Skeletal muscle cell (primary cell): ENCODE results near the gene PDE8B.
"Not testable (repeated sequence)": the region's sequence is repeated elsewhere in the genome, so short reads cannot be mapped to it uniquely, and the experiment has no call there.

Experiments
- DNase-seq: peaks from one replicate; pipeline ENCODE4 v3.0.0-alpha.2; 2010; ENCODE audit warnings: low read depth
- H3K4me3 ChIP-seq: 2 replicates; pipeline ENCODE4 v1.5.1; 2011; ENCODE audit warnings: low read depth, mild to moderate bottlenecking, control low read depth, low read length, moderate library complexity

PDE8B gene

DNA sequence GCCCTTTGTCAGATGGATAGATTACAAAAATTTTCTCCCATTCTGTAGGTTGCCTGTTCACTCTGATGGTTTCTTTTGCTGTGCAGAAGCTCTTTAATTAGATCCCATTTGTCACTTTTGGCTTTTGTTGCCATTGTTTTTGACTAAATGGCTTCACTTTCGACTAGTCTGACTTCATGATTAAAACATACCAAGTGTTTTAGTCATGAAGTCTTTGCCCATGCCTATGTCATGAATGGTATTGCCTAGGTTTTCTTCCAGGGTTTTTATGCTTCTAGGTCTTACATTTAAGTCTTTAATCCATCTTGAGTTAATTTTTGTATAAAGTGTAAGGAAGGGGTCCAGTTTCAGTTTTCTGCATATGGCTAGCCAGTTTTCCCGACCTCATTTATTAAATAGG, 172.9 kb downstream of the PDE8B start:
- not testable (repeated sequence) for DNase-seq, H3K4me3 ChIP-seq

DNA sequence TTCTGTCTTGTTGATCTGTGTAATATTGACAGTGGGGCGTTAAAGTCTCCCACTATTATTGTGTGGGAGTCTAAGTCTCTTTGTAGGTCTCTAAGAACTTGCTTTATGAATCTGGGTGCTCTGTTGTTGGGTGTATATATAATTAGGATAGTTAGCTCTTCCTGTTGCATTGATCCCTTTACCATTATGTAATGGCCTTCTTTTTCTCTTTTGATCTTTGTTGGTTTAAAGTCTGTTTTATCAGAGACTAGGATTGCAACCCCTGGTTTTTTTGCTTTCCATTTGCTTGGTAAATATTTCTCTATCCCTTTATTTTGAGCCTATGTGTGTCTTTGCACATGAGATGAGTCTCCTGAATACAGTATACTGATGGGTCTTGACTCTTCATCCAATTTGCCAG, 175.9 kb downstream of the PDE8B start:
- not testable (repeated sequence) for H3K4me3 ChIP-seq, DNase-seq

- no peak overlapping the region for H3K4me3 ChIP-seq
- DNase-seq, result no peak
Observed at GRCh38 chr5:77389746-77390145, 179.3 kb downstream of the PDE8B start.

- peak; percentile 20 for DNase-seq
- no peak overlapping the region for H3K4me3 ChIP-seq
Observed at GRCh38 chr5:77390221-77390620, 179.7 kb downstream of the PDE8B start.

GRCh38 chr5:77390795-77391194, 180.3 kb downstream of the PDE8B start:
- H3K4me3 ChIP-seq, result no peak overlapping the region
- DNase-seq, result peak; percentile 83

DNA sequence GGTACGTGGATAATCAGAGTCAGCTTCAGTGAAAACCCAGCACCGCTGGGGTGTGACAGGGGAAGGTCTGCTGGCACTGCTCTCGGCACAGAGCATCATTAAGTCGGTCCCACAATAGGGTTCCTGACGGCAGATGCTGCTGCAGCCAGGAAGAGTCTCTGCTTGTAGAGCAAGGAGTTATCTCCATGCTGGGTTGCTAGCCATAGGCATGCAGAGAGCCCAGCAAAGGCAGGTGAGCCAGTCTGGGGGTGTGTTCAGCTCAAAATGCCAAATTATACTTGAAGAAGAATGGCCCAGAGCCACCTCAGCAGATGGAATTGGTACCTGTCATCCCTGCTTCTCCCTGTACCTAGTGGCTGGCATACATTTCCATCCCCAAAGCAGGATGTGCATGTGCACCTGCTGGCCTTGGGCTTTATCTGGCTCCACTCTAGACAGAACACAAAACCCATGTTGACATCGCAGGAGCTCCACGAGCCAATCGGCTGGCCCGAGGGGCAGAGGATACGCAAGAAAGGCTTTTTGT, 180.8 kb downstream of the PDE8B start:
- no peak overlapping the region for H3K4me3 ChIP-seq
- no peak for DNase-seq

DNA sequence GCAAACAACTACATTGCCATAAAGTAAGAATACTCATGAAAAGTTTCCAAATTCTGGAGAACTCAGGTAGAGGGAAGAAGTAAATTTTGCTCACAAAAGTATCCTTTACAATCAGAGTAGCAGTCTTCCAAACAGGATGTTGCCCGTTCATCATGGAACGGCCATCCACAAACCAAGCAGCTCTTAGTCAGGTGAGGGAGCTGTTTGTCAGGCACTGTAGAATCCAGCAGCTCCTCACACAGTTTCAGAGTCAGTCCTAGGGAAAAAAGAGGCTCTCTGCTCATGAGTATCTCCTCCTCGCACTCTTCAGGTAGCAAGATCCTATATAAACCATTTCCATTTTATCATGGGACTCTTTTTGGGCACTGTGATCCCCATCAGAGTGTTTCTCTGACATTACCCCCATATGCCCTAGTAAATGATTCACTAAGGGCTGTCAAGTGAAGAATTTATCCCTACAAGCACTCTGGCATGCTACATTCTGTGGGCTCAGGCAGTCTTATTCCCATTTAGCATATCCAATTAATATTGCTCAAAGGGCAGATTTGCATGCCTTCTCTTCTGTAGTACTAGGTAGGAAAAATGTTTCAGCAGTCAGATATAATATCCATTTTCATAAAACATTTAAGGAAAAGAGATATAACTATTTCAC, 183.7 kb downstream of the PDE8B start:
- DNase-seq, result no peak
- no peak overlapping the region for H3K4me3 ChIP-seq

DNA sequence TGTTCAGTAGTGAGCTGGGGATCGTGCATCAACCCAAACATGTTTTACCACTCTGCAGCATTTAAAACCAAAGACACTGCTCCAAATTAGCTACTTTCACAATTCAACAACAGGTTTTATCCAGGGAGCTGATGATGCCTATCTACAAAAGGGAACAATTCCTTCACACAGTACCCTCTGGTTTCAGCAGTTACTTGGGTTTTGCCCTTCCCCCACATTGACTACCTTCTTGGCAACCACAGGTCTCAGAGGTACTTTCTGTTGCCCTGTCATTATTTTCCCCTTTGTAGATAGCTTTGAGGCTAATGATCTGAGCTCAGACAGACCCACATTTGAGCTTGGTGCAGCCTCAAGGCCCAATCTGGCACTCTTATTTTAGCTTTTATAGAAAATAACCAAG, 185.5 kb downstream of the PDE8B start:
- no peak for DNase-seq

GRCh38 chr5:77397686-77398292, 187.3 kb downstream of the PDE8B start:
- DNase-seq, result no peak

More for the DNA sequence above, 185.5 kb downstream of the PDE8B start:
- no peak overlapping the region for H3K4me3 ChIP-seq

GRCh38 chr5:77398458-77398857, 188.0 kb downstream of the PDE8B start:
- DNase-seq, result no peak
- H3K4me3 ChIP-seq, result no peak overlapping the region

More at GRCh38 chr5:77397686-77398292, 187.3 kb downstream of the PDE8B start:
- no peak overlapping the region for H3K4me3 ChIP-seq

DNA sequence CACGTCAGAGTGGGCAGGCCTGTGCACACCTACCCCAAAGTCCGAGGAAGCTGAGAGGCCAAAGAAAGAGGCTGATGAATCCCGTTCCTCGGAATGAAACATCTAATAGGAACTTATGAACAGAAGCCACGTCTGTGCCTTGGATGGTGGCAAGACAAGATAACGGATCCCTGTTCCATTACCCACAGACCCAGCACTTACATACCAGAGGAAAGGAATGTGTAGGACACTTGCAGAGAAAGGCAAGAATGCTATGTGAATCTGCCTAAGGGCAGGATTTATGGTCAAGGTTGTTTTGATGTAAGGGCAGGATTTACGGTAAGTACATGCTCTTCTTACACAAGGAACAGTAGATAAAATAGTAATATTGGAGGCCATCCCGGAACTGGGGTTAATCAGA, 188.4 kb downstream of the PDE8B start:
- no peak for DNase-seq
- no peak overlapping the region for H3K4me3 ChIP-seq

GRCh38 chr5:77400645-77401044, 190.2 kb downstream of the PDE8B start:
- DNase-seq, result no peak
- no peak overlapping the region for H3K4me3 ChIP-seq

DNA sequence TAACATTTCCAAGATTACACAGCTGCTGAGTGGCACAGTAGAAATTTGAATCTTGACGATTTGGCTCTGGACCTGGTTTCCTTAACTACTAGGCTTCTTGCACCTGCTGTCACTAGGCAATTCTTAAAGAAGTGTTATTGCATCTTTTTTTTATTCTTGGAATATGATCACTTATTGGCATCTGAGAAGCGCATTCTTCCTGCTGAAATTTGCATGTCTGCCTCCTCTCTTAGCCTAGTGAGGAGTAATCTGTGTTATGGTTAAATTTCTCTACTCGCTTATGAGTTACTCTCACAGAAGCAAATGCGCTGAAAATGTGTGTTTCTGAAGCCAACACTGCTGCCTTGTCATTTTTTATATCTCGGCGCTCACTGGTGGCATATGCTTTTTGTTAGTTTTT, 192.3 kb downstream of the PDE8B start:
- DNase-seq, result no peak
- no peak overlapping the region for H3K4me3 ChIP-seq

- no peak overlapping the region for H3K4me3 ChIP-seq
- no peak for DNase-seq
Observed at GRCh38 chr5:77407152-77407551, 196.7 kb downstream of the PDE8B start.

GRCh38 chr5:77409870-77410621, 199.6 kb downstream of the PDE8B start:
- no peak overlapping the region for H3K4me3 ChIP-seq

GRCh38 chr5:77413049-77413448, 202.6 kb downstream of the PDE8B start:
- H3K4me3 ChIP-seq, result no peak overlapping the region
- no peak for DNase-seq

More at GRCh38 chr5:77409870-77410621, 199.6 kb downstream of the PDE8B start:
- no peak for DNase-seq

DNA sequence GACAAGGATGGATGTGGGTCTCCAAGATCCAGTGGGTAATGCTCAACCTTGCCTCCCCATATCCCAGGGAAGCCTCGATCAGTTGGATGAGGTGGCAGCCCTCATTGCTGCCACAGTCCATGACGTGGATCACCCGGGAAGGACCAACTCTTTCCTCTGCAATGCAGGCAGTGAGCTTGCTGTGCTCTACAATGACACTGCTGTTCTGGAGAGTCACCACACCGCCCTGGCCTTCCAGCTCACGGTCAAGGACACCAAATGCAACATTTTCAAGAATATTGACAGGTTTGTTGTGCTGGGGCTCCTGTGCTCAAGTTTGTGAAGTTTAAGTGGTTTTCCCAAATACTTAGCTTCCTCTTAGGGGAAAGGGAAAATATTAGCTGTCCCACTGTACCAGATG, 207.7 kb downstream of the PDE8B start:
- DNase-seq, result no peak
- H3K4me3 ChIP-seq, result no peak overlapping the region

DNA sequence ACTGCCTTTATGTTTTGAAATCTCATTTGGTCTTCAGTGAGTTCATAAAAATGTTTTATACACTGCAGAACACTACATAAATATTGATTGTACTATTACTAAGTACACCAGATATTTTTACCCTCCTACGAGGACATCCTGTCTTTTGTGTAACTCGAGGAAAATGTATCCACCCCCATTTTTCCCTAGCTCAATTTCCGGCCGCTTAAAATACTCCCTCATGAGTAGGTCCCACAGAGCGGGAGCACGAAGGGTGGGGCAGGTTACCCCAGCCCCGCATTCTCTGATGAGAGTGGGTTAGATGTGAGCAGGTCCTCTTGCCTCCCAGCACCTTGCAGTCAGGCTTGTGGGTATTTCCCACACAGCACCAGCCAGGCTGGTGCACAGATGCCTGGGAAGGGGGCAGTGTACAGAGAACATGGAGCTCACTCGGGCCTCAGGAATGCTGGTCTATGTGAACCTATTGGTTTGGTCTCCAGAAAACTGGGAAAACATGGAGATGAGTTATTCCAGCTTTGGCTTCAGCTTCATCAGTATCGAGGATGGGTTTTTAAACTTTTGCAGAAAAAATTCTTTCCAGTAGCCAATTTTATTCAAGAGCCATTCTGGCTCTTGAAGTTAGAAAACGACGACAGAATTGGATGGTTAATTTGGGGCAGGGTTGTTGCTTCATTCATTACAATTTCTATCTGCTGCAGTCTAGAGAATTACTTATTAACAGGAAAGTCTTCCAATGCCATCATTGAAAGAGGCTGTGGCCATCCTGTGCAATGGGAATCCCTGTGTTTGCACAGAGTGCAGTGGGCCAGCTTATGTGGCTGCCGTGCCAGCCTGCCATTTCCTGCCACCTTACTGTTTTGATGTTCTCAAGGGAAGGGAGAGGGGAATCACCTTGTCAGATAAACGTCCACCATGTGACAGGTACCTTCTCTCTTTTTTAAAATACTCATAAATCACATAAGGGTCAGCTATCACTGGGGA, 208.4 kb downstream of the PDE8B start:
- peak; percentile 43 for DNase-seq
- no peak overlapping the region for H3K4me3 ChIP-seq
